ENCODE measurements around the gene TP53BP2.

Gene TP53BP2

DNA sequence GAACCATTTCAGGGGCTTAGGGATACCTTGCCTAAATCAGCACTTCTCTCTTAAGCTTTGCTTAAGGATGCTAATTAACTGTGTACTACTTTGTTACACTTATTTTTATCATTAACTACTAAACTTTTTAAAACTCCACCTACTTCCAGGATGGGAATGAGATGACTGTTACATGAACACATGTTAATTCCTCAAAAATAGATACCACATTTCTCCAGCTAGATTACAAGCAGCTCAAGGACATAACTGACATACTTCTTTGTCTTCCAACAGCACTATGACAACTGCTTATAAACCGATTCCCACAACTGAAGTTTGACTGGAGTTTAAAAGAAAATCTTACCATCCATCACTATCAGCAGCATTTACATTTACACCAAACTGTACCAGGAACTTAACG, 53.7 kb downstream of the TP53BP2 start:
- Histone ChIP-seq H3K4me3 (ENCODE audit: low read depth, low read length) (no peak overlapping the region), H3K4me1 (no peaks in the 10 kb centered on the region), H3K4me2 (ENCODE audit: low read length) (no peak overlapping the region), H3K36me3 (ENCODE audit: control insufficient read depth, insufficient read depth, low read length) (no peaks in the 10 kb centered on the region), H3K79me2 (no peaks in the 10 kb centered on the region), H3K9ac (no peak overlapping the region), H3K27me3 (ENCODE audit: control insufficient read depth, insufficient read depth, low read length) (no peaks in the 10 kb centered on the region), H2AFZ (no peak overlapping the region), H3K27ac (no peak overlapping the region), H3K9me3 (ENCODE audit: control insufficient read depth, low read length) (no peaks in the 10 kb centered on the region)
- TF ChIP-seq, protein P1, sequence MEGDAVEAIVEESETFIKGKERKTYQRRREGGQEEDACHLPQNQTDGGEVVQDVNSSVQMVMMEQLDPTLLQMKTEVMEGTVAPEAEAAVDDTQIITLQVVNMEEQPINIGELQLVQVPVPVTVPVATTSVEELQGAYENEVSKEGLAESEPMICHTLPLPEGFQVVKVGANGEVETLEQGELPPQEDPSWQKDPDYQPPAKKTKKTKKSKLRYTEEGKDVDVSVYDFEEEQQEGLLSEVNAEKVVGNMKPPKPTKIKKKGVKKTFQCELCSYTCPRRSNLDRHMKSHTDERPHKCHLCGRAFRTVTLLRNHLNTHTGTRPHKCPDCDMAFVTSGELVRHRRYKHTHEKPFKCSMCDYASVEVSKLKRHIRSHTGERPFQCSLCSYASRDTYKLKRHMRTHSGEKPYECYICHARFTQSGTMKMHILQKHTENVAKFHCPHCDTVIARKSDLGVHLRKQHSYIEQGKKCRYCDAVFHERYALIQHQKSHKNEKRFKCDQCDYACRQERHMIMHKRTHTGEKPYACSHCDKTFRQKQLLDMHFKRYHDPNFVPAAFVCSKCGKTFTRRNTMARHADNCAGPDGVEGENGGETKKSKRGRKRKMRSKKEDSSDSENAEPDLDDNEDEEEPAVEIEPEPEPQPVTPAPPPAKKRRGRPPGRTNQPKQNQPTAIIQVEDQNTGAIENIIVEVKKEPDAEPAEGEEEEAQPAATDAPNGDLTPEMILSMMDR (IDR thresholded peaks at IDR 0.05), result no peak

DNA sequence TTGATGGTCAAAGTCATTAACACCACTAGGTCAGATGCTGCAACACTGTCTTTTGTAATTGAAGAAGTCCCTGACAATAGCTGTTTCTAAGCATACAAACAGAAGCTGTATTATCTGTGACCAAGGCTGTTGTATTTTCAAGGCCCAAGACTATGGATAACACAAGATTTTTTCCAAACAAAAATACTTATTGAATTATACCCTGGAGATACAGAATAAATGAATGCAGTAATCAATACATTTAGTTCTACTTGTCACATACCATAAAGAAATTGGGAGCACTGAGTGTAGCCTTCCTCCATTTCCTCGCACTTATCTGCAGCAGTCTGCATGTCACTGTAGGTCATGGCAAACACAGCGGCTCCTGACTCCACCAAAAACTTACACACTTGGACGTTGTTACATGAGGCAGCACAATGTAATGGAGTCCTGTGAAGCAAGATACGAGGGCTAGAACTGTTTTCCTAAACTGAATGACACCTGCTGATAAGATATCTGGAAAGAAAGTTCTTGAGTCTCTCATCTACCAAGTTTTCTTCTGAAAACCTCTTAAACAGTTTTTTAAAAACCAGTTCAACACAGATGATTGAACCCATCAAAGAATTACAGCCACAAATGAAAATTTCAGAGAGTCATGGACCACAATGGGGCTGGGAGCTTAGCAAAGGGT, 56.9 kb downstream of the TP53BP2 start:
- Histone ChIP-seq H3K27me3 (ENCODE audit: control insufficient read depth, insufficient read depth, low read length) (no peaks in the 10 kb centered on the region), H3K27ac (no peak overlapping the region), H3K4me2 (ENCODE audit: low read length) (no peak overlapping the region), H3K4me1 (no peaks in the 10 kb centered on the region), H3K79me2 (no peaks in the 10 kb centered on the region), H3K9me3 (ENCODE audit: control insufficient read depth, low read length) (no peaks in the 10 kb centered on the region), H3K4me3 (ENCODE audit: low read depth, low read length) (no peak overlapping the region), H3K9ac (no peak overlapping the region), H3K36me3 (ENCODE audit: control insufficient read depth, insufficient read depth, low read length) (no peaks in the 10 kb centered on the region), H2AFZ (no peak overlapping the region)
- TF ChIP-seq, protein P1 (IDR thresholded peaks at IDR 0.05), result no peak

- no peaks in the 10 kb centered on the region for H3K36me3 ChIP-seq (ENCODE audit: control insufficient read depth, insufficient read depth, low read length)
- no peaks in the 10 kb centered on the region for H3K4me1 ChIP-seq
- no peak overlapping the region for H3K9ac ChIP-seq
- TF ChIP-seq, protein P1 (IDR thresholded peaks at IDR 0.05), result no peak
- no peak overlapping the region for H3K4me3 ChIP-seq (ENCODE audit: low read depth, low read length)
- H3K9me3 ChIP-seq (ENCODE audit: control insufficient read depth, low read length), result no peaks in the 10 kb centered on the region
- no peaks in the 10 kb centered on the region for H3K27me3 ChIP-seq (ENCODE audit: control insufficient read depth, insufficient read depth, low read length)
- no peak overlapping the region for H3K4me2 ChIP-seq (ENCODE audit: low read length)
- no peak overlapping the region for H3K27ac ChIP-seq
- H3K79me2 ChIP-seq, result no peaks in the 10 kb centered on the region
- no peak overlapping the region for H2AFZ ChIP-seq
Measured at GRCh38 chr1:223785808-223786207, 59.9 kb downstream of the TP53BP2 start.

DNA sequence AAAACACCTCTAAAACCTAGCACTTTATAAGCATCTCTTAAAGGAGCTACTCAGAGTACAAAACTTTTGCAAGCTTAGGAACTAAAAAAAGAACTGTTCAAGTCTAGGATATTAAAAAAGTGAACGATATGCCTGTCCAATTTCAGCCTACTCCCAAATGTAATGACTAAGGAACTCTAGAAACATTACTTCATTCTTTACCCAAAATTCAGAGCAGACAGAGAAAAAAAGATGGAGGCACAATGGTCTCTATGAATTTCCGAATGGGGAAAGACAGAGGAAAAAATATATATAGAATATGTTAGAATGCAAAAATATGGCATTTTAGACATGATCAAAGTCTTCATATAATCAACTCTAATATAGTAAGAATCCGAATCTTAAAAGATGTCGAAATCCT, 61.2 kb downstream of the TP53BP2 start:
- H3K4me1 ChIP-seq, result no peaks in the 10 kb centered on the region
- H3K4me2 ChIP-seq (ENCODE audit: low read length), result no peak overlapping the region
- no peaks in the 10 kb centered on the region for H3K79me2 ChIP-seq
- TF ChIP-seq, protein P1 (IDR thresholded peaks at IDR 0.05), result no peak
- no peak overlapping the region for H3K27ac ChIP-seq
- H3K4me3 ChIP-seq (ENCODE audit: low read depth, low read length), result no peak overlapping the region
- H3K27me3 ChIP-seq (ENCODE audit: control insufficient read depth, insufficient read depth, low read length), result no peaks in the 10 kb centered on the region
- H2AFZ ChIP-seq, result no peak overlapping the region
- no peaks in the 10 kb centered on the region for H3K36me3 ChIP-seq (ENCODE audit: control insufficient read depth, insufficient read depth, low read length)
- H3K9ac ChIP-seq, result no peak overlapping the region
- H3K9me3 ChIP-seq (ENCODE audit: control insufficient read depth, low read length), result no peaks in the 10 kb centered on the region

DNA sequence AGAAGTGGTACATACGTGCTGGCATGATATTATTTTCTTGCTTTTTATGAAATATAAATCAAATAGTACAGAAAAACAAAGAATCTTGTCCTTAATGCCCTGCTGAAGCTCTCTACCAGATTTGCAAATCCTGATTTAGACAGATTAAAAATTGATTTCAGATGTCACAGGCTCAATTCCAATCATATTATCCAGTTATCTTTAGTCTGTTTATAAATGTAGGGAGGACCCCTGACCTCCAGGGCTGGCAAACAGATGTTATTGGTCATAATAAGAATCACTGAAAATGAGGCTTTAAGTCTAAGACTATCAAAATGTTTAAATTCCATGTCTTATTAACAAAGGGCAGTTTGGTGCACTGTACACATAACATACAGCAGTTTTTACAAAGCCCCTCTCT, 62.1 kb downstream of the TP53BP2 start:
- Histone ChIP-seq H2AFZ (no peak overlapping the region), H3K27me3 (ENCODE audit: control insufficient read depth, insufficient read depth, low read length) (no peaks in the 10 kb centered on the region), H3K9ac (no peak overlapping the region), H3K27ac (no peak overlapping the region), H3K4me3 (ENCODE audit: low read depth, low read length) (no peak overlapping the region), H3K9me3 (ENCODE audit: control insufficient read depth, low read length) (no peaks in the 10 kb centered on the region), H3K4me1 (no peaks in the 10 kb centered on the region), H3K36me3 (ENCODE audit: control insufficient read depth, insufficient read depth, low read length) (no peaks in the 10 kb centered on the region), H3K4me2 (ENCODE audit: low read length) (no peak overlapping the region), H3K79me2 (no peaks in the 10 kb centered on the region)
- TF ChIP-seq, protein P1 (IDR thresholded peaks at IDR 0.05), result no peak
